RWPE1 (cell line): Measurements from ENCODE around the gene SPRR1A.

Experiments used
- CTCF ChIA-PET: fragments of 350-600 bp; sonication (Branson Sonifier 250); formaldehyde crosslinking; extraction: SDS; loops from one replicate; lab custom pipeline; 2021; lab: Yijun Ruan, JAX
- POLR2A ChIA-PET: fragments of 400-600 bp; formaldehyde crosslinking; extraction: SDS; loops from one replicate; lab custom pipeline; 2020; ENCODE audit warnings: antibody characterized with exemption; ENCODE audit not compliant: low non-redundant PET; lab: Yijun Ruan, JAX
- DNase-seq: peaks from one replicate; pipeline ENCODE4 v3.0.0; 2012; ENCODE audit warnings: low spot score
- H3K27ac ChIP-seq: fragments of 450-650 bp; 2 replicates; pipeline ENCODE4 v1.5.1; 2017
- TF ChIP-seq, protein P1 (sequence below): fragments of 450-650 bp; conservative IDR thresholded peaks from 2 replicates; pipeline ENCODE4 v1.5.1; 2017; ENCODE audit warnings: low read depth, mild to moderate bottlenecking

Gene SPRR1A

DNA sequence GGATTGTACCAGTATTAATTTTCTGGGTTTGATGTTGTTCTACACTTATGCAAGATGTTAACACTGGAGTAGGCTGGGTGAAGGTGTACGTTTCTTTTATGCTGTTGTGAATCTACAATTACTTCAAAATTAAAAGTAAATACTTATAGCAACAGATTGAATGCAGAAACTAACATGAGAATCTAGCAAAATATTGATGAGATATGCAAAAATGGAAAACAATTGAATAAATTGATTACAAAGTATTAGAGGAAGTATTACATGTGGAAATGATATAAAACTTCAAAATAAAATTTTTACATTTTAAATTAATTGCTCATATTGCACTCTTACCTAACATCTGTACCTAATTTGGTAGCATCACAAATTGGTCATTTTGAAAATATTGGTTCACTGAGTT is 12.0 kb downstream of the SPRR1A start:
- no peak overlapping the region for H3K27ac ChIP-seq
- ChIA-PET POLR2A (no interaction called here), CTCF (interaction anchor here (0.6 kb wide), 1 partner anchor 12 kb away, joined by 3 read pairs; the partner anchor contains the start of gene SPRR1A)
- TF ChIP-seq, protein P1, sequence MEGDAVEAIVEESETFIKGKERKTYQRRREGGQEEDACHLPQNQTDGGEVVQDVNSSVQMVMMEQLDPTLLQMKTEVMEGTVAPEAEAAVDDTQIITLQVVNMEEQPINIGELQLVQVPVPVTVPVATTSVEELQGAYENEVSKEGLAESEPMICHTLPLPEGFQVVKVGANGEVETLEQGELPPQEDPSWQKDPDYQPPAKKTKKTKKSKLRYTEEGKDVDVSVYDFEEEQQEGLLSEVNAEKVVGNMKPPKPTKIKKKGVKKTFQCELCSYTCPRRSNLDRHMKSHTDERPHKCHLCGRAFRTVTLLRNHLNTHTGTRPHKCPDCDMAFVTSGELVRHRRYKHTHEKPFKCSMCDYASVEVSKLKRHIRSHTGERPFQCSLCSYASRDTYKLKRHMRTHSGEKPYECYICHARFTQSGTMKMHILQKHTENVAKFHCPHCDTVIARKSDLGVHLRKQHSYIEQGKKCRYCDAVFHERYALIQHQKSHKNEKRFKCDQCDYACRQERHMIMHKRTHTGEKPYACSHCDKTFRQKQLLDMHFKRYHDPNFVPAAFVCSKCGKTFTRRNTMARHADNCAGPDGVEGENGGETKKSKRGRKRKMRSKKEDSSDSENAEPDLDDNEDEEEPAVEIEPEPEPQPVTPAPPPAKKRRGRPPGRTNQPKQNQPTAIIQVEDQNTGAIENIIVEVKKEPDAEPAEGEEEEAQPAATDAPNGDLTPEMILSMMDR, result no peak
- DNase-seq, result no peak

DNA sequence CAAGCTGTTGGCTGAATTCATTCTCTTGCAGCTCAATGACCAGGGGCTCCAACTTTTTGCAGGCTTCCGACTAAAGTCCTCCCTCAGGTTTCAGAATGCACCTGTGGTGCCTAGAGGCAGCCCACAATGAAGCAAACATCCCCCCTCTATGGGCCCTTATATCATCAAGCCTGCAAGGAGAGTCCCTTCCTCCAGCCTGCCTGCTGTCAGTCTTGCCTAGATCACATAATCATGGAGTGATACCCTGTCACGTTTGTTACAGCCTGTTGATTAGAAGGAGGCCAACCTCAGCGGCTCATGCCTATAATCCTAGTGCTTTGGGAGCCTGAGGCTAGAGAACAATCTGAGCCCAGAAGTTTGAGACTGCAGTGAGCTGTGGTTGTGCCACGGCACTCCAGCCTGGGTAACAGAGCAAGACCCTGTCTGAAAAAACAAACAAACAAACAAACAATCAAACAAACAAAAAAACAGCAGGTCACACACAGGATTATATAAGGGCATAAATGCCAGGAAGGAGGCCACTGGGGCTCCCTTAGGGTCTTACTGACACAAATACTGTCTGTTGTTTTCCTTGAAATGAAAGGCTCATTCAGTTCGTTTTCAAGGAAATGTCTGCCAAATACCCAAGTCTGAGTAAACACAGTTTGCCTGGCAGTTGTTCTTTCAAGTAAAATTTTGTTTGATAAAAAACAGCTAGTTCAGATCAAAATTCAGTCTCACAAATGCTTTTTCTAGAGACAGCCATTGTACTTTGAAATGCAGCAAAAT is 12.9 kb downstream of the SPRR1A start:
- no peak overlapping the region for H3K27ac ChIP-seq
- TF ChIP-seq, protein P1, result no peak
- DNase-seq, result no peak
- ChIA-PET CTCF (interaction anchor here (0.6 kb wide), 1 partner anchor 504 kb away, joined by 3 read pairs; no protein-coding TSS in a partner anchor), POLR2A (no interaction called here)

DNA sequence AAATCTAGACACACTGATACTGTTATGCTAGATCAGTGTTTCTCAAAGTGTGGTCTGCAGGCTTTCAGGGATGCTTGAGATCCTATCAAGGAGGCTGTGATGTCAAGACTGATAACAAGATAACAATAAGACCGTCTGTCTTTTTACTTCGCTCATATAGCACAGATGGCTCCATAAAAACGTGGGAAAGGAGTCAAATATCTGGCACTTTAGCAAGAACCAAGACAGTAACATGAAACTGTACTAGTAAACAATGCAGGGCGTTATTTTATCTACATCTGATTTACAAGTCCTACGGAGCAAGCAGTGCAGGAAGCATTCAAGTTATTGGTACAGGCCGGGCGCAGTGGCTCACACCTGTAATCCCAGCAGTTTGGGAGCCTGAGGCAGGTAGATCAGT is 14.0 kb downstream of the SPRR1A start:
- CTCF ChIA-PET, result interaction anchor here (0.6 kb wide), 1 partner anchor 53 kb away, joined by 3 read pairs; no protein-coding TSS in a partner anchor

DNA sequence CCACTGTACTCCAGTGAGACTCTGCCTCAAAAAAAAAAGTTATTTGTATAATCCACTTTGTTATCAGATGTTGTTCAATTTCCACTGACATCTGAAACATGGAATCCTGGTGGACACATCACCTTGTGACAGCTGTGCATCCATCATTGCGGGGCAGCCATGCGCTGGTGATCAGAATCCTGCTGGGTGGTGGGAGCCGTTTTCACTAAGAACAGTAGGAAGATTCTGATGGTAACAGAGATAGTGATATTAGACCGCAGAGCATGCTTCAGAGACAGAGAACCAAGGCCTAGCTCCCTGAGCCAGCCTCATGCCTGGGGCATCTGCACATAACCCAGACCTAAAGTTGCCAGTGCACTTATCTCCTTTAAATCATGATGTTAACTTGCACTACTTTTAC is 14.6 kb downstream of the SPRR1A start:
- no peak for DNase-seq
- TF ChIP-seq, protein P1, result no peak
- H3K27ac ChIP-seq, result no peak overlapping the region
- CTCF ChIA-PET, result interaction anchor here (0.6 kb wide), 1 partner anchor 53 kb away, joined by 3 read pairs; no protein-coding TSS in a partner anchor
- POLR2A ChIA-PET, result no interaction called here

More for the DNA sequence above, 14.0 kb downstream of the SPRR1A start:
- POLR2A ChIA-PET, result no interaction called here
- DNase-seq, result no peak
- TF ChIP-seq, protein P1, result no peak
- H3K27ac ChIP-seq, result no peak overlapping the region

DNA sequence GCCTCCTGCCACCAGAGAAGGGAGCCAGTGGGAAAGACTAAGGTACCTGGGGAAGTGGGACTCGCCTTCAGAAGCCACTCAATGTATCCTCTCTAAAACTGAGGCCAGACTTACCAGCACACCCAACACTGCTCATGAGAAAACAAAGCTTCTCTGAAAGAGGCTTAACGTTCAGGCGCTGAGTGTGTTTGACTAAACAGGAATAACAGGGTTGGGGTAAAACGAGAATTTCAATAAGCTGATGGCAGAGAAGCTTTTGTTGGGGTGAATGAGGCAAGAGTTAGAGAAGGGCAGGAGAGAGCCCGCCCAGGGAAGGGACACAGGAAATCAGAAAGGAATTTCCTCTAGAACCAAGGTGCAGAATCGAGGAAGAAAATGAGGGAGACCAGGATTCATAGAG is 15.9 kb downstream of the SPRR1A start:
- no peak overlapping the region for H3K27ac ChIP-seq
- ChIA-PET CTCF (no interaction called here), POLR2A (no interaction called here)
- DNase-seq, result no peak
- TF ChIP-seq, protein P1, result no peak

DNA sequence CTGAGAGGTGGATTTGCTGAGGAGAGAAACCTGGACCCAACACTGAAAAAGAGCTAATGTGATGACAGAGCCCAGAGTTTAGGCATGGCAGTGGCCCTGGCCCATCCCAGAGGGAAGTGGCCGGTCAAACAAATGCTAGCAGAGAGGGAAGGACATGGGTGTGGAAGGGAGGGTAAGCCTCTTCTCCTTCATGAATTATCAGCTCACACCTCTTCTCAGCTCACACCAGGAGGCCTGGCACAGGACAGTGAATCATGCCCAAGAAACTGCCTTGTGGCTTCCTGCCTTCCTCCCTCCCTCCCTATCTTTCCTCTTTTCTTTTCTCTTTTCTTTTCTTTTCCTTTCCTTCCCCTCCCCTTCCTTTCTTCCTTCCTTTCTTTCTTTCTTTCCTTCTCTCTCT is 16.4 kb downstream of the SPRR1A start:
- POLR2A ChIA-PET, result no interaction called here
- CTCF ChIA-PET, result interaction anchor here (0.6 kb wide), 1 partner anchor 122 kb away, joined by 4 read pairs; no protein-coding TSS in a partner anchor
- no peak for DNase-seq
- no peak overlapping the region for H3K27ac ChIP-seq
- TF ChIP-seq, protein P1, result no peak
